Vein endothelial cell (primary cell): Measurements from ENCODE around the gene TLN1. TPM values are rescaled to one million over a fixed set of nuclear protein-coding genes. Genes with fewer than 3 reads are reported as not detected.

Experiments
- small RNA-seq: library from RNA; depleted of rRNA; stranded (forward); fragments of <200 nt; gene quantifications from one replicate; pipeline ENCODE3, GENCODE V24; 2012
- total RNA-seq: library from RNA; depleted of rRNA; stranded (reverse); fragments of >200 nt; gene quantifications from 2 replicates; pipeline ENCODE4 v1.2.3, GENCODE V29; 2012

TLN1 gene, protein sequence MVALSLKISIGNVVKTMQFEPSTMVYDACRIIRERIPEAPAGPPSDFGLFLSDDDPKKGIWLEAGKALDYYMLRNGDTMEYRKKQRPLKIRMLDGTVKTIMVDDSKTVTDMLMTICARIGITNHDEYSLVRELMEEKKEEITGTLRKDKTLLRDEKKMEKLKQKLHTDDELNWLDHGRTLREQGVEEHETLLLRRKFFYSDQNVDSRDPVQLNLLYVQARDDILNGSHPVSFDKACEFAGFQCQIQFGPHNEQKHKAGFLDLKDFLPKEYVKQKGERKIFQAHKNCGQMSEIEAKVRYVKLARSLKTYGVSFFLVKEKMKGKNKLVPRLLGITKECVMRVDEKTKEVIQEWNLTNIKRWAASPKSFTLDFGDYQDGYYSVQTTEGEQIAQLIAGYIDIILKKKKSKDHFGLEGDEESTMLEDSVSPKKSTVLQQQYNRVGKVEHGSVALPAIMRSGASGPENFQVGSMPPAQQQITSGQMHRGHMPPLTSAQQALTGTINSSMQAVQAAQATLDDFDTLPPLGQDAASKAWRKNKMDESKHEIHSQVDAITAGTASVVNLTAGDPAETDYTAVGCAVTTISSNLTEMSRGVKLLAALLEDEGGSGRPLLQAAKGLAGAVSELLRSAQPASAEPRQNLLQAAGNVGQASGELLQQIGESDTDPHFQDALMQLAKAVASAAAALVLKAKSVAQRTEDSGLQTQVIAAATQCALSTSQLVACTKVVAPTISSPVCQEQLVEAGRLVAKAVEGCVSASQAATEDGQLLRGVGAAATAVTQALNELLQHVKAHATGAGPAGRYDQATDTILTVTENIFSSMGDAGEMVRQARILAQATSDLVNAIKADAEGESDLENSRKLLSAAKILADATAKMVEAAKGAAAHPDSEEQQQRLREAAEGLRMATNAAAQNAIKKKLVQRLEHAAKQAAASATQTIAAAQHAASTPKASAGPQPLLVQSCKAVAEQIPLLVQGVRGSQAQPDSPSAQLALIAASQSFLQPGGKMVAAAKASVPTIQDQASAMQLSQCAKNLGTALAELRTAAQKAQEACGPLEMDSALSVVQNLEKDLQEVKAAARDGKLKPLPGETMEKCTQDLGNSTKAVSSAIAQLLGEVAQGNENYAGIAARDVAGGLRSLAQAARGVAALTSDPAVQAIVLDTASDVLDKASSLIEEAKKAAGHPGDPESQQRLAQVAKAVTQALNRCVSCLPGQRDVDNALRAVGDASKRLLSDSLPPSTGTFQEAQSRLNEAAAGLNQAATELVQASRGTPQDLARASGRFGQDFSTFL (N-terminal part only)
- 294 and 296 TPM in 2 replicates for total RNA-seq

DNA sequence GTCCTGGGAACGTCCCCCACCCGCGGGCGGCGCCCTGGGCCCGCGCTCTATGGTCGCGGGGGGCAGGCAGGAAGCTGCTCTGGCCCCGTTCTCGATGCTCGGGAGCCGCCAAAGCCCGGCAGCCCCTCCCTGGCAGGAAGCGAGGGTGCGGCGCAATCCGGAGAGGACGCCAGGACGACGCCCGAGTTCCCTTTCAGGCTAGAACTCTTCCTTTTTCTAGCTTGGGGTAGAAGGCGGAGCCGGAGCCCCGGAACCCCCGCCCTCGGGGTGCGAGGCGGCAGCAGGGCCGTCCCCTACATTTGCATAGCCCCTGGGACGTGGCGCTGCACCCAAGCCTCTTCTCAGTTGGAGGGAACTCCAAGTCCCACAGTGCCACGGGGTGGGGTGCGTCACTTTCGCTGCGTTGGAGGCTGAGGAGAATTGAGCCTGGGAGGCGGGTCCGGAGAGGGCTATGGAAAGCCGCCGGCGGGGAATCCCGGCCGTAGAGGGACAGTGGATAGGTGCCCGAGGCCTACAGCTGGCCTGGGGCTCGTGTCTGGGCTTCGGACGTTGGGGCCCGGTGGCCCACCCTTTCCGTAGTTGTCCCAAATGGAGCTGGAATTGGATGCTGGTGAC is at the start of gene TLN1, which contains the start of gene CREB3:
Gene TLN1, minus strand, starts transcription at position 11 of the 615 bp plus-strand sequence. CDS start 6,501 bp downstream, outside the sequence.
Gene CREB3, plus strand, starts transcription at position 482 of the 615 bp plus-strand sequence. Its CDS starts 107 bp downstream, at position 589.

GRCh38 chr9:35754264-35754663 is 22.3 kb upstream of the TLN1 start, which contains the start of gene MSMP:
Gene MSMP, minus strand, starts transcription at chr9:35754276. Its CDS starts 147 bp downstream, at chr9:35754129.

DNA sequence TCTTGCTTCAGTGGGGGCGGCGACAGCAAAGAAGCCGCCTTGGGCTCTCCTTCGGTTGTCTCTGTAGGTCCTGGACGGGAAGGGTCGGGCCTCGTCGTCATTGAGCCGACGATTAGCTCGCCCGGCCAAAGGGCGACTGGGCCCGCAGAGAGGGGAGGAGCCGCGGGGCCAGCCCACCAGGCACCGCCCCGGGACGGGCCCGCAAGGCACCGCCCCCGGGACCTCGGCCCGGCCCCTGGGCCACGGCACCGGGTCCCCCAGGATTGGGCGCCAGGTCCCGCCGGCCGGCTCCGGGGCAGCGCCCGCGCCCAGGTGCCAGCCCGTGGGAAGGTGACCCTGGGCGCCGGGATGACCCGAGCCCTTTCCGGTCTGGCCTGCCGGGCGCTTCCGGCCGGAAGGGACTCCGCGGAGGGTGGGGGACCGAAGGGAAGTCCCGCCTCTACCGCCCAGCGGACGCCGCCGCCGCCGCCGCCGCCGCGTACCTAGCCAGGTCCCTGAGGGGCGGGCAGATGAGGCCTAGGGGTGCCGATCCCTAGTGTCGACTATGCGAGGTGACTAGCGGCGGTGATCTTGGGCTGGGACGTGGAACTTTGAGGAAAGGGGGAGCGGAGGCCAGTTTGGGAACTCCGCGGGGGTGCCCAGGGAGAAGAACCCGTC is 17.0 kb upstream of the TLN1 start, which contains the start of the genes GBA2 and RGP1:
Gene GBA2, minus strand, starts transcription at position 371 of the 657 bp plus-strand sequence. CDS start 524 bp downstream, outside the sequence.
Gene RGP1, plus strand, starts transcription at position 430 of the 657 bp plus-strand sequence. CDS start 469 bp downstream, outside the sequence.

DNA sequence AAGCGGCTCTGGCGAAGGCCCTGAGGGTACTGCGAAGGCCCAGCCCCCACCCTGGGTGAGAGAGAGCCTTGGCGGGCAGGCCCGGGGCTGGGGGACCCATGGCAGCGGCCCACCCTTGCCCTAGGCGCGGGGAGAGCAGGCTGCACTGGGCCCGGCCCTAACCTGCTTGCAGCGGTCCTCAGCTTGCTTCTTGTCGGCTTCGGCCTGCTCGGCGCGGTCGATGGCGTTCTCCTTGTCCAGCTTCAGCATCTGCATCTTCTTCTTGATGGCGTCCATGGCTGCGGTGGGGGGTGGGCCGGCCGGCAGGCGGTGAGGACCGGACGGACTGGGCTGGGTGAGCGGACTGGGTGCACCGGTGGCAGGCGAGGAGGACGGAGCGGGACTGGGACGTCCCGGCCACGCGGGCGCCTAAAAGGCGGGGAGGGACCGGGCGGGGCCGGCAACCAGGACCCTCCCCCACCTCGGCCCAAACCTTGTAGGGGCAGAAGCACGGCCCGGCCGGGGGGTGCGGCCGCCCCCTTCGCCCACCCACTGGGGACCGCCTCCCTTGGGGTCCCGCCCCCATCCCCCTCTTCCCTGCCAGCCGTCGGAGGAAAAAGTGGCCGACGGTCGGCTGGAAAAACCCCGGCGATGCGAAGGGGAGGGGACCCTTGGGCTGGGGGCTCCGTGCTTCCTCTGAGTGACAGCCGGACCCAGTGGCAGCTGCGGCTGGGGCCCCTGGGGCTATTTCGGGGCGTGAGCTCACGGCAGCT is 42.3 kb downstream of the TLN1 start, which contains the start of gene TPM2:
Gene TPM2, minus strand, starts transcription at position 384 of the 752 bp plus-strand sequence. Its CDS starts 108 bp downstream, at position 276.

GRCh38 chr9:35673132-35674024 is 58.6 kb downstream of the TLN1 start, which contains the start of gene CA9:
Gene CA9, plus strand, starts transcription at chr9:35673928. Its CDS starts 32 bp downstream, at chr9:35673960.

GRCh38 chr9:35664531-35665470 is 67.2 kb downstream of the TLN1 start, which contains the start of gene ARHGEF39:
Gene ARHGEF39, minus strand, starts transcription at chr9:35665195. Its CDS starts 26 bp downstream, at chr9:35665169.

DNA sequence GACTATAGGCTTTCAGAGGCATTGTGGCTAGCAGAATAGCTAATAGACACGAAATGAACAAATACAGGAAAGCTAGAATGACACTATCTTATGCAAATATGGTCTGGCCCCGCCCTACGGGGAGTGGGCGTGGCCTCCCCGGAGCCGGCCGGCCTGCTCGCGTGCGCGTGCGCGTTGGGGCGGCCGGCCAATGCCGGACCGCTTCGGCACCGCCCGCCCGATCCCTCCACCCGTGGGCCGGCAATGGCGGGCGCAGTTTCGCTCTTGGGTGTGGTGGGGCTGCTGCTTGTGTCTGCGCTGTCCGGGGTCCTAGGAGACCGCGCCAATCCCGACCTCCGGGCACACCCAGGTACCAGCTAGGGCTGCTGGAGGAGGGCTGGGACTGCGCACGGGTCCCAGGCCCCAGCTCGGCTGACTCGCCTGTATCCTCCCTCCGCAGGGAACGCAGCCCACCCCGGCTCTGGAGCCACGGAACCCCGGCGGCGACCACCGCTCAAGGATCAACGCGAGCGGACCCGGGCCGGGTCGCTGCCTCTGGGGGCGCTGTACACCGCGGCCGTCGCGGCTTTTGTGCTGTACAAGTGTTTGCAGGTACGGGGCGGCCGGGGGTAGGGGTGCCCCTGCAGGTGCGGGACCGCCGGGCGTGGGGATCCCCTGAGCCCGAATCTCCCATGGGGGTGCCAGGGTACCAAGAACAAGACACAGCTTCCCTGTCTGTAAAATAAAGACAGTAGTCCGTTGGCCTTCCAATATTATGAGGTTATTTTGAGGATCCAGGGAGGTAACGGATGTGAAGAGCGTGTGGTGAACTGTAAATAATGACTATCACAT is 73.6 kb downstream of the TLN1 start, which contains the start of gene CCDC107:
Gene CCDC107, plus strand, starts transcription at position 156 of the 831 bp plus-strand sequence. Its CDS starts 88 bp downstream, at position 244.

GRCh38 chr9:35657546-35658136 is 74.4 kb downstream of the TLN1 start, which contains the start of gene RMRP:
Gene RMRP, minus strand, starts transcription at chr9:35658019.

GRCh38 chr9:35650341-35651158 is 81.4 kb downstream of the TLN1 start, which contains the start of gene SIT1:
Gene SIT1, minus strand, starts transcription at chr9:35650931. Its CDS starts 78 bp downstream, at chr9:35650853.

Small RNA genes within 50 kb of the gene (small RNA-seq; reads per million reads assigned to genes)
- gene MIR6853 (0.80 reads per million, percentile 50 among the genes with 10 or more reads in this experiment), gene RMRP (not detected), gene RN7SL22P (not detected)

Other genes starting within 250 kb of the TLN1 start
- 28.7 and 39.5 TPM in 2 replicates for gene RUSC2, start 242.1 kb downstream of the TLN1 start, total RNA-seq
- gene TESK1, start 126.9 kb downstream of the TLN1 start, total RNA-seq: 7.2 and 9.5 TPM in 2 replicates
- not detected in 2 replicates for gene CD72, start 113.8 kb downstream of the TLN1 start, total RNA-seq
- gene SIT1, start 81.3 kb downstream of the TLN1 start, total RNA-seq: not detected in 2 replicates
- 49,879 and 52,393 TPM in 2 replicates for gene RMRP, start 74.2 kb downstream of the TLN1 start, total RNA-seq
- gene CCDC107, start 73.9 kb downstream of the TLN1 start, total RNA-seq: 6.0 and 10.1 TPM in 2 replicates
- 1.6 and 3.5 TPM in 2 replicates for gene ARHGEF39, start 67.0 kb downstream of the TLN1 start, total RNA-seq
- gene CA9, start 58.3 kb downstream of the TLN1 start, total RNA-seq: 0.10 TPM in 1 of 2 replicates, not detected in the other
- 10.5 and 20.2 TPM in 2 replicates for gene TPM2, start 42.3 kb downstream of the TLN1 start, total RNA-seq
- 51.3 and 60.4 TPM in 2 replicates for gene CREB3, start 471 bp upstream of the TLN1 start, total RNA-seq
- gene GBA2, start 17.0 kb upstream of the TLN1 start, total RNA-seq: 133 and 134 TPM in 2 replicates
- 19.4 and 25.5 TPM in 2 replicates for gene RGP1, start 17.1 kb upstream of the TLN1 start, total RNA-seq
- gene MSMP, start 22.1 kb upstream of the TLN1 start, total RNA-seq: 22.4 and 50.3 TPM in 2 replicates
- 5.6 and 5.8 TPM in 2 replicates for gene NPR2, start 59.4 kb upstream of the TLN1 start, total RNA-seq
- 0.10 TPM in 1 of 2 replicates, not detected in the other for gene SPAG8, start 80.1 kb upstream of the TLN1 start, total RNA-seq
- gene HINT2, start 82.8 kb upstream of the TLN1 start, total RNA-seq: 6.2 and 10.0 TPM in 2 replicates
- not detected in 2 replicates for gene FAM221B, start 96.5 kb upstream of the TLN1 start, total RNA-seq
- gene TMEM8B, start 97.0 kb upstream of the TLN1 start, total RNA-seq: 0.19 and 0.98 TPM in 2 replicates
- gene OR13J1, start 138.2 kb upstream of the TLN1 start, total RNA-seq: not detected in 2 replicates
- gene HRCT1, start 174.0 kb upstream of the TLN1 start, total RNA-seq: 1.8 and 4.6 TPM in 2 replicates
- gene SPAAR, start 177.3 kb upstream of the TLN1 start, total RNA-seq: 2.0 and 4.5 TPM in 2 replicates
- gene OR2S2, start 226.0 kb upstream of the TLN1 start, total RNA-seq: not detected in 2 replicates